SK-MEL-5 (cell line): ENCODE results near the gene NUFIP1. TPM values are rescaled to one million over a fixed set of nuclear protein-coding genes. Genes with fewer than 3 reads are reported as not detected.

Experiments
- DNase-seq: peaks from one replicate; pipeline ENCODE4 v3.0.0-alpha.2; 2016; ENCODE audit warnings: low read depth, low spot score
- in situ Hi-C: cut with HindIII; loops from 2 replicates; pipeline ENCODE4 v1.10.0; 2016; ENCODE audit warnings: low sequenced_read_pairs, high pct_unique_total_duplicates, low pct_unique_long_range_greater_than_20kb
- total RNA-seq: library from RNA; depleted of rRNA; stranded (reverse); fragments of >200 nt; shearing (Covaris generic); gene quantifications from 2 replicates; pipeline ENCODE4 v1.2.3, GENCODE V29; 2014

Gene NUFIP1
- total RNA-seq, 1 experiment from 2014 or later: 5.1 TPM

DNA sequence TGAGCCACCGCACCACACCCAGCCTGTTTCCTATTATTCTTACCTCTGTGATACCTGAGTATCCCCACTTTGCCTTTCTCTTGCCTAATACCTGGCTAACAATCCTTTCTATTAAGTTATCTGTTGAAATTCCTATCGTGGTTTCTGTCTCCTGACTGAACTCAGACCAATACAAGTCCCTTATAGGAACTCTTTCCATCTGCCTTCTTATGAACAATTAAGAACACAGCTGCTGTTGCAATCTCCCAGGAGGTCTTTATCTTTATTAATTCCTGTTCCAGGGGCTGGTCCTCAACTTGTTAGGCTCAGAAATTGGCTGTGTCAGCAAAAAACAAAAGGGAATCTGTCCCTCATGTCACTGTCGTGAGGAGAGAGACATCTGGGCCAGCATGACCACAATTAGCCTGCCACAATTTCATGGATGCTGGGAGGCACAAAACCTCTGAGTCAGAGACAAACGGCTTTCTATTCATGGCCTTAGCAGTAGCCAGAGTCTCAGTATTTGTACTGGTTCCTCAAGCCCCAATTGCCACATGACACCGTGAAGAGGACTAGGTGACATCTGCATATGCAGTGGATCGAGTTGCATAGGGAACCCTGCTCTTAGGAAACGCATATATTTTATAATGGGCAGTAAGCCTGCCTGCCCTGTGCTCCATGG is 58.2 kb downstream of the NUFIP1 start:
- no peak for DNase-seq
- in situ Hi-C loops: no loop called here

DNA sequence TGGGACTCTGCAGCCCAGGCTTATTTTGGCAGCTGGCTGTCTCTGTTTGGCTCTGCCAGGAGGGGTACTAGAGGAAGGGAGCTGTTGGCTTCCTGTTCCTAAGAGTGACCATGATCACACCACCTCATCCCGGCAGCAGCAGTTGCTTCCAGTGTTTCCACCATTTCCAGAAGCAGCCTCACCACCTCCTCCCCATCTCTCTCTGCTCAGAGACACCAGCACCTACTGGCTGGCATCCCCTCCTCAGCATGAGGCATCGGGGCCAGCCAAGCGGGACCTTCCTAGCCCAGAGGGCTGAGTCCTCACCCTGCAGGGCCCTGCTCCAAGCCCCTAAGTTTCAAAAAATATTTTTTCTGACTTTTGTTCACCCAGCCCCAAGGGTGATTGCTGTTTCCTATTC is 59.0 kb downstream of the NUFIP1 start:
- DNase-seq: no peak
- in situ Hi-C loops: no loop called here

DNA sequence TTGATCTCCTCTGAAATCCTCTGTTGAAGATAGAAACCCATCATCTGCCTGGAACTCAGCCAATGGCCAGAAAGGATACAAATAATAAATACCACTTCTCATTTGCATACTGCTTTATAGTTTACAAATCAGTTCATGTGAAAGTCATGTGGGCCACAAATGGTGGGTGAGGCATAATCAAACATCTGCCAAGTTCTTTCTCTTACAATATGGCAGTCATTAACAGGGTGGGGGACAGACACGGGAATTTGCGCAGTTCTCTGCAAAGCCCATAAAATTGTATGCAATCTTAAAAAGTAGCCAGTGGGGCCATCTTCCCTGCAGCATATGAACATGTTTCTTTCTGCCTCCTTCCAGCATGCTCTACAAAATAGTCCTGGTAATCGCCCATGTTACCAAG is 59.6 kb downstream of the NUFIP1 start:
- in situ Hi-C loops: no loop called here
- DNase-seq: no peak

DNA sequence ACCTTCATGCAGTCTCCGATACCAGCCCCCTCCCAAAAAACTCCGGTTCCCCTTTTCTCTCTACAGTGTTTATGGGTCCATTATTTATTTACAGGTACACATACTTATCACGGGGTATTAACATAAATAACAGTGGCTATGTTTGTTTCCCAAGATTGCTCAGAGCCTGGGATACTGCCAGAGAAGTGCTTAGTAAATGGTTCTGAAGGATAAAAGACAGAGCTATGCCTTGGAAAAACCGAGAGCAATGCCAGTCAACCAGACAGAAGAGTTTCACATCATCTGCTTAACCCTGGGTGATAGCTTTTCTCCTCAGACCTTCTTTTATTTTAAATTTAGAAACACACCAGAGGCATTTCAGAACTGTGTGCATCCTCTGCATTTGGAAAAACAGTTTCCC is 61.3 kb downstream of the NUFIP1 start:
- in situ Hi-C loops: no loop called here

DNA sequence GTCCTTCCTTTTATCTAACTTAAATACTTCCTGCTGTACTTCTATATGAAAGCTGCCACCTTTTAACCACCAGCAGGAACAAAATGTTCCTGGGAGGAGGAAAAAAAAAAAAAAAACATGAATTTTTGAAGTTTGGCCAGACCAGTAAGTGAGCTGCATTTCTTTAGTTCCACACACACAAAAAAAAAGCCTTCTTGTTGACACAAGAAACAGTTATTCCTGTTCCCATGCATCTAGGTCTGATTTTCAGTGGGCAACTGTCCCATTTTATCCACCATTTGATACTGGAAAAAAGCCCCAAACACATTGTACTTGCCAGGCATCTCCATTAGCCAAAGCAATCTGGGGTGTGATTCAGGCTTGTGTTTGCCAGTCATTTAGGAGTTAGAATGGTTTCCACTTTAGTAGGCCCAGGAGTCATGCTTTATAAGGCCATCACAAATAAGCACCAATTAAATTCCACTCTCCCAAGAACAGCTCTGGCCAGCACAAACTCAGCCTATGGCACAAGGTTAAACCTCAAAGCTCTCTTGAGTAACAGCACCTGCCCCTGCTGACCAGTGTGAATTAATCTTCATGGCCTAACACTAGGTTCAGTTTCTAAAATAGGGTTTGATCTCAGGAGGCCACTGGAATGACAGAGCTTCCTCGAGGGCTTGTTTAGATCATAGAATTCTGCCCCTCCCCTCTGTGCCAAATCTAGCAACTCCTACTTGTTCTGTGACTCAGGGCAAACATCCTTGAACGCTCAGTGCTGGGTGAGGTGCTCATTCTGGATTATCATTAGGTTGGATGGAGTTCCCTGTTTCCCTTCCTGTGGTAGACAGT is 67.1 kb downstream of the NUFIP1 start:
- in situ Hi-C loops: no loop called here
- DNase-seq: peak; percentile 47

More for the DNA sequence above, 61.3 kb downstream of the NUFIP1 start:
- DNase-seq: no peak

DNA sequence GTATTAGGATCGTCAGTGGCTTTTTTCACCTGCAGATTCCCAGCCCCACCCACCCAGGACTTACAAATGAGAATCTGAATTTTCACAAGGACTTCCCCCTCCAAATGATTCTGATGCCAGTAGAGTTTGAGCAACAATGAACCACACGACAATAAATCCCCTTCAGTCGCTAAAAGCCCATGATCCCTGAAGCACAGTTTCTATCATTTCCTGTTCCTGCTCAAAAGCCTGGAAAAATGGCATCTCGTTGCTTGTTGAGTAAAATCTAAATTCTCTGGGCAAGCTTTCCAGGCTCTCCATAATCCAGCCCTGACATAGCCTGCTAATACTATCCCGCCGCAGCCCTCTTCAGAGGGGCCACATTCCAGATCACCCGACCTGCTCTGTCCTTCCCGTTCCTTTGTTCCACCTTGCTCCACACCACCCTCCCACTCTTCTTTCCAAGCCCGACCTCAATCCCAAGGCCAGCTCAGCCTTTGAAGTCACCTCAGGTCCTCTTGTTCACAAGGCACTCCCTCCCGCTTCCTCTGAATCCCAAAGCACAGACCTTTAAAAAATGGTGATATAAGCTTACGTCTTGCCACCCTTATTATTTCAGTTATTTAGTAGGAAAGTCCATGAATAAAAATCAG is 67.9 kb downstream of the NUFIP1 start:
- DNase-seq: no peak
- in situ Hi-C loops: no loop called here

DNA sequence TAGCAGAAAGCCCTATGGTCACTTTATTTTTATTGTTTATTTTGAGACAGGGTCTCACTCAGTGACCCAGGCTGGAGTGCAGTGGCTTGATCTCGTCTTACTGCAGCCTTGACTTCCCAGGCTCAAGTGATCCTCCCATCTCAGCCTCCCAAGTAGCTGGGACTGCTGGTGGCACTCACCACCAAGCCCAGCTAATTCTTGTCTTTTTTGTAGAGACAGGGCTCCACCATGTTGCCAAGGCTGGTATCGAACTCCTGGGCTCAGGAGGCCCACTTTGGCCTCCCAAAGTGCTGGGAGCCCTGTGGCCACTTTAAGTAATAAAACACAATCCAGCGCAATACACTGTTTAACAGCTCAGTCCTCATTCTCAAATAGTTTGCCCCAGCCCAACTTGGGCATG is 69.3 kb downstream of the NUFIP1 start:
- in situ Hi-C loops: no loop called here
- no peak for DNase-seq

DNA sequence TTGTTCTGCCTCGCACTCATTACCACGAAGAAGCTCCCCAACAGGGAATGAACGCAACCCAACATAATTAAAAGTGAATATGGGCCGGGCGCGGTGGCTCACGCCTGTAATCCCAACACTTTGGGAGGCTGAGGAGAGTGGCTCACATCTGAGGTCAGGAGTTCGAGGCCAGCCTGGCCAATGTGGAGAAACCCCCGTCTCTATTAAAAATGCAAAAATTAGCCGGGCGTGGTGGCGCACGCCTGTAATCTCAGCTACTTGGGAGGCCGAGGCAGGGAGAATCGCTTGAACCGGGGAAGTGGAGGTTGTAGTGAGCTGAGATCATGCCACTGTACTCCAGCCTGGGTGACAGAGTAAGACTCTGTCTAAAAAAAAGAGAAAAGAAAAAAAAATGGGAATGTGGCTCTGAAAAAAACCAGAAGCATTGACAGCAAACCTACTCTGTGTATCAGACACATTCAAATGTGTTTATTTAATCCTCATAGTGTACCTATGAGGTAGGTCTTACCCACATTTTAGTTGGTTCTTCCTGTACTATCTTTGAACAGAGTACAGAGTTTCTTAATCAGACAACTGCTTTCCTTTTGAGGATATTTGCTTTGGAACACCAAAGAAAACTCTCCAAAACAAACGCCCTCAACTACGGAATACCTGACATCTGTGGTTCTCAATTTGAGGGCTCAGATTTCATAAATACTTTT is 70.0 kb downstream of the NUFIP1 start:
- in situ Hi-C loops: no loop called here
- DNase-seq: no peak

DNA sequence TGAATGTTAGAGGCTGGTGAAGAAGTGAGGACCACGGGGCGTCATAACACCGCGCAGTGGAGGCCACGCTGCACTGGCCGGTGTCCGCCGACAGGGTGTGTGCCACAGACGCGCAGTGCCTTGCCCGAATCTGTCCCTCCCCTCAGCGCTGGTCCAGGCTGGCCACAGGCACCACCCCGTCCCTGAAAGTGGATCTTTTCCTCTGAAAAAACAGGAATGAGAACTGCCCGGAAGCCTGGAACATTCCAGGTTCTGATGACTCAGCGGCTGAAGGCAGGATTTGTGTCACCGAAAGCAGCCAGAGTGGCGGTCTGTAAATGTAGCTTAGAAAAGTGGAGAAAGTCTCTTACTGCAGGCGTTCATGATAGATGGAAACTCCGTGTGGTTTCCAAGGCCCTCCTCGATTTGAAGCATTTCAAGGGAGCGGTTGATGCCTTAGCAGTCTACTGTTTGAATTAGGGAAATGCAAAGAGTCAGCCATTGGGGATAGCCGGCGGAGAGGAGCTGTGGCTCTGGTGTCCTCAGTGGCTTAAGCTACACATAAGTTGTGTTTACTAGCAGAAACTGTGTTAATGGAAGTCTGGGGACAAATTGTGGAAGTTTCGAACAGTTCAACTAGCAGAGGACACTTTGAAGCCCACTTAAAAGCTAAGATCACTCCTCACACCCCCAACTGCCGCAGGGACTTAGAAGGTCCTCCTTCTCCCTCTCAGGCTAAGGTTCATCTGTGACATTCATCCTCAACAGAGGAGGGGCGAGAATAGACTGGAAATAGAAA is 70.8 kb downstream of the NUFIP1 start:
- in situ Hi-C loops: no loop called here
- DNase-seq: peak; percentile 92

DNA sequence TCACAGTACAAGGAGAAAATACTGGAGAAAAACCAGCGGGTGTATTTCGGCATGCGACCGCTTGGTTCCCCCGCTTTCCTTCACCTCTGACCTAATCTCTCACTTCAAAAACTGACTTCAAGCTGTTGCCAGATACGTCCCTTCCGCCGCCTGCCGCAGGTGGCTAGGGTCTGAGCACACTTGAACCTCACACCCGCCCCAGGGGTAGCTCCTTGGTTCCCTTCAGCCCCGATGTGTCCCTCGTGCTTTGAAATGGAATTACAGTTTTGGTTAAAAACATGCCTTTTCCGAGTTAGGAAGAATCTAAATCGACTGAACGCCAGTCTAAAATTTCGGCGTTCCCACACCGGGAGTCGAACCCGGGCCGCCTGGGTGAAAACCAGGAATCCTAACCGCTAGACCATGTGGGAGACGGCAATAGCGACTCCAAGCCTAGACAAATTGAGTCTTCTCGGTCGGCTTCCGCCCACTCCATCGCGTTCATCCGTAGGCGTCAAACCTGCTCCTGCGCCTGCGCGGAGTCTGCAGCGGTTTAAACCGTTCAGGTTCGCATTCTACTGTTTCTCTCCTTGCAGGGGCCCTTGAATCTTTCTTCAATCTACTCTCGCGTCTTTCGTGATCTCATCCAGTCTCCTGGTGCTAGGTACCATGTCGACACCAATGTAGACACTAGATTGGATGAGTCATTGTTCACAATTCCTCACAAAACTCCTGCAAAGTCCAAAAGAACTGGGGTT is 71.5 kb downstream of the NUFIP1 start:
- in situ Hi-C loops: no loop called here
- peak; percentile 98 for DNase-seq

DNA sequence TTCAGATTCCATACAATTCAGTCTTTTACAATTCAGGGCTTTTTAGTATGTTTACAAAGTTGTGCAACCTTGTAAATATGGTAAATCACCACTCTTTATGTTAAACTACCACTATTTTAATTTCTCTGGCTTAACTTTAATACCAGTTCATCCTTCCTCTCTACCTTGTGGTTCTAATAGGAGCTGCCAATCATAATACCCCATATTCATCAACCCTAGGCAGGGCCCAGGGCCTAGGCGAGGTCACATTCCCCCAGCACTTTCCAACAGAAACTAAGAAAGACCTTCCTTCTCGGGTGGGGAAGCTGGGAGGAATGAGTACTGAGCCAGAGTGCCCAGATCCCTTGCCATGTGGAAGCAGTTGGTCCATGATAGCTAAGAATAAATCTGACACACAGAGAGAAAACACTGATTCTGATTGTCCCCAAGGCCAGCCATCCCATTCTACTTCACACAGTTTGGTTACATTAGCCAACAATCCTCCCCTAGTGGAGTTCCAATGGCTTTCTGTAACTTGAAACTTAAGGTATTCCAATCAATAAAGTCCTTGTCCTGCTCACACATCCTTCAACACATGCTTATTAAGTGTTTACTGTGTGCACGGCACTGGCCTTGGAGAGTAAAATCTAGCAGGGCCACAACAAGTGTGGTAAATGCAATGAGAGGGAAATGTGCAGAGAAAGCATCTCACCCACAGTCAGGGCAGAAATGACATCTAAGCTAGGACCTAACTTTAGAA is 76.8 kb downstream of the NUFIP1 start:
- in situ Hi-C loops: no loop called here
- DNase-seq: no peak

DNA sequence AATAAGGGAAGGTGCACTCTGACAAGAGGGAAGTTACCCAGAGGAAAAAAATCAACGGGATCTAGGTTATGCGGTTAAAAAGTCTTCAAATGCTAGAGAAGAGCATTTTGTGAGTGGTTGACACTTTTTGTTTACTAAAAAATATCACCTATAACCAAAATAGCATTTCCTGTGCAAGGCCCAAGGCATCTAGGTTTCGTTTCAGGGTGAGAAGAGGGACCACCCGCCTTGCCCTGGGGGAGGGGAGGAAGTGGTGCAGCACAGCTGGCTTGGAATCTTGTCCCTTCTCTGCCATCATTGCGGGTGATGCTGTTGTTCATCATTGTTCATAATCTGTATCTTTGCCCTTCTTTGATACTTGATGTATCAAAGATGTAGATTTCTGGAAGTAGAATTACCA is 80.6 kb downstream of the NUFIP1 start:
- no peak for DNase-seq
- in situ Hi-C loops: no loop called here

DNA sequence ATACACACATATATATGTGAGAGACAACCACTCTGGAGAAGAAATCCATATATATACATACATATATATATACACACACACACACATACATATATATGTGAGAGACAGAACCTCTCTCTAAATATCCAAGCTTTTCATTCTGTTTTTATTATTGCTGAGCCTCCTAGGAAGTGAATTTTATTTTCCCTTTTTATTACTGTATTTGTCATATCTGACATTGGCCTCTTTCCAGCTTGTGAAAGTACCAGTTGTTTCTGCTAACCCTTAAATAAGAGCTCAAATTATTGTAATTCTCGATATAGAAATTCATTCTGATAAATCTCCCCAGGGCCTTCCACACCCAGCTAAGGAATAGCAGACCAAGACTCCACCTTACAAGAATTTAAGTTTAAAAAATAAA is 81.0 kb downstream of the NUFIP1 start:
- DNase-seq: no peak
- in situ Hi-C loops: no loop called here

DNA sequence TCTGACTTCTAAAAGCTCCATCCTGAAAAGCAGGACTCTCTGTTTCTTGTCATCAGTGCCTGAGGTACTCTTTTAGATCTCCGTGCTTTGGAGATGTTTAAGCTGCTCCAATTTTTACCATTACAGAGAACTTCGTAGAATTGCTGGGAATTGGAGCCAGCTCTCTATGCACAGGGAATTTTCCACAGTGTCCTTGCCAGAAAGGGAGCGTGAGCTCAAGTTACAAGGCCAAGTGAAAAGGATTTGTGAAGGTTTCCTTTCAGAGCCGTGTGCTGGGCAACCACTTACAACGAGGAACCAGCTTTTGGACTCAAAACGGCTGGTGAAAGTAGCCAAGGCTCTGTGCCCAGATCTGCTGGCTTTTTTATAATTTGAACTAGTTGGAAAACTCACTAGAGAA is 82.6 kb downstream of the NUFIP1 start:
- no peak for DNase-seq
- in situ Hi-C loops: no loop called here

DNA sequence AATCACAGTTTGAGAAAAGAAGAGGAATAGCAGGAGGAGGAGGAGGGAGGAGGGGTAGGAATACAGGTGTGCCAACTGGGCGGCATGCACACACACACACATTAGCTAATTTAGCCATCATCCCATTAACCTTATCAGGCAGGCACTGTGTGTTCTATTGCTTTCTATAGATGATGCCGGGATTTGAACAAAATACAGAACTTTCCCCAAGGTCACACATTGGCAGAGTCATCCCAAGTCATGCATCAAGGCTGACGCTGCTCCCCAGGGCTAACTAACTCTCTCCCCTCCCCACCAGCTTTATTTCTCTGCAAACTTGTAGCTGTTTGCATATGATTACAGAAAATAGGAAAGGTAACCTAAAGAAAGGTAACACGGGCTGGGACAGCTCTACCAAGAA is 83.0 kb downstream of the NUFIP1 start:
- in situ Hi-C loops: no loop called here
- DNase-seq: no peak

DNA sequence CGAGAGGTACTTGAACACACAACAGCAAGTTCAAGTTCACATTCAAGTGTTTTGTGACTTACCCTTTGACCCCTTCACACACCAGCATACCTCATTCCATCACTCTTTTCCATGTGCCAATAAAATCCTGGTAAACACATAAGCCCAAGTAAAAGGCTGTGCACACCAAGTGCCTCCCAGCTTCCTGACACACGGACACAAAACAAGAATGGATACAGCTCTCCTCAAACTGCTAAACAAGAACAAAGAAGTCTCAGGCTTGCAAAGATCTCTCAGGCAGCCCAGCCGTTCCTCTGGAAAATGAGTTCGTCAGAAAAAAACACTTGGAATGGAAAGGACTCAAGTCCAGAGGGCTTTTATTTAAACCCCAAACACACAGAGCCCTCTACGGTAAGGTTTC is 83.7 kb downstream of the NUFIP1 start:
- DNase-seq: no peak
- in situ Hi-C loops: no loop called here
